A673 (cell line): ENCODE measurements around the gene TRIM72. TPM values are rescaled to one million over a fixed set of nuclear protein-coding genes. Genes with fewer than 3 reads are reported as not detected.
"Not testable (repeated sequence)": the region's sequence is repeated elsewhere in the genome, so short reads cannot be mapped to it uniquely, and the experiment has no call there.

Source experiments
- BruUV-seq: library from RNA; stranded (reverse); fragments of 400-500 nt; replicated peaks from 2 replicates; lab custom pipeline; 2021; lab: Mats Ljungman, UMichigan
- CTCF ChIA-PET: fragments of 300-600 bp; sonication (Branson Sonifier 250); formaldehyde crosslinking; loops from one replicate; lab custom pipeline; 2022; ENCODE audit warnings: antibody characterized with exemption; lab: Charles Lee
- POLR2A ChIA-PET: fragments of 300-600 bp; sonication (Branson Sonifier 250); formaldehyde crosslinking; loops from one replicate; lab custom pipeline; 2022; ENCODE audit warnings: antibody characterized with exemption; ENCODE audit not compliant: low non-redundant PET; lab: Charles Lee
- DNase-seq: peaks from one replicate; pipeline ENCODE4 v3.0.0-alpha.2; 2015; ENCODE audit warnings: low spot score
- H3K27ac ChIP-seq: fragments of 200-600 bp; sonication (generic); 2 replicates; pipeline ENCODE4 v1.5.1; 2016; ENCODE audit warnings: mixed run types, low read depth, mild to moderate bottlenecking, mixed read lengths, antibody characterized with exemption, low read length; ENCODE audit not compliant: poor library complexity, severe bottlenecking
- H3K27me3 ChIP-seq: fragments of 200-600 bp; sonication (generic); replicated peaks from 2 replicates; pipeline ENCODE4 v1.6.1; 2017; ENCODE audit warnings: mixed run types, low read depth, mild to moderate bottlenecking, mixed read lengths, antibody characterized with exemption, low read length; ENCODE audit not compliant: insufficient read depth, poor library complexity
- H3K36me3 ChIP-seq: fragments of 200-600 bp; sonication (generic); 2 replicates; pipeline ENCODE4 v1.6.1; 2016; ENCODE audit warnings: mixed run types, mild to moderate bottlenecking, mixed read lengths, antibody characterized with exemption, low read length; ENCODE audit not compliant: insufficient read depth, poor library complexity, severe bottlenecking
- H3K4me1 ChIP-seq: fragments of 200-600 bp; sonication (generic); 2 replicates; pipeline ENCODE4 v1.6.1; 2017; ENCODE audit warnings: mixed run types, mild to moderate bottlenecking, mixed read lengths, antibody characterized with exemption, low read length; ENCODE audit not compliant: insufficient read depth, poor library complexity, severe bottlenecking
- H3K4me3 ChIP-seq: fragments of 200-600 bp; sonication (generic); 2 replicates; pipeline ENCODE4 v1.5.1; 2016; ENCODE audit warnings: low read depth, mixed run types, mild to moderate bottlenecking, mixed read lengths, low read length; ENCODE audit not compliant: poor library complexity, severe bottlenecking
- H3K9me3 ChIP-seq: fragments of 200-600 bp; sonication (generic); 2 replicates; pipeline ENCODE4 v1.6.1; 2016; ENCODE audit warnings: mixed run types, low read depth, mild to moderate bottlenecking, mixed read lengths, antibody characterized with exemption, low read length; ENCODE audit not compliant: poor library complexity, severe bottlenecking
- CTCF ChIP-seq: fragments of 300-800, 200-600 bp; sonication (generic); conservative IDR thresholded peaks from 2 replicates; pipeline ENCODE4 v1.5.1; 2017; ENCODE audit warnings: low read depth, mild to moderate bottlenecking, antibody characterized with exemption, low read length, moderate library complexity, mixed read lengths
- EZH2 ChIP-seq: fragments of 200-600 bp; sonication (generic); IDR thresholded peaks from 2 replicates; pipeline ENCODE4 v1.6.1; 2017; ENCODE audit warnings: borderline replicate concordance, low read depth, mild to moderate bottlenecking, mixed read lengths, antibody characterized with exemption, low read length; ENCODE audit not compliant: poor library complexity, severe bottlenecking
- intact Hi-C: fragments of 100-400 bp; cut with micrococcal nuclease; formaldehyde crosslinking; loops from one replicate; pipeline ENCODE4 v1.10.0; 2022; ENCODE audit not compliant: unreplicated experiment
- total RNA-seq: library from RNA; stranded (reverse); gene quantifications from 2 replicates; pipeline ENCODE4 v1.2.3, GENCODE V29; 2021

Gene TRIM72
- total RNA-seq, 1 experiment from 2014 or later, result 0.04 TPM

GRCh38 chr16:31242206-31242605 lies 28.3 kb downstream of the TRIM72 start:
- no peak overlapping the region for H3K27ac ChIP-seq
- POLR2A ChIA-PET, result no interaction called here
- intact Hi-C loops, result no loop called here
- TF ChIP-seq CTCF, result no peak
- TF ChIP-seq EZH2, result no peak
- no peak overlapping the region for H3K4me3 ChIP-seq
- peaks cover 11% of the 10 kb centered on the region for H3K27me3 ChIP-seq
- H3K9me3 ChIP-seq, result no peaks in the 10 kb centered on the region
- no TSS peak for BruUV-seq
- H3K36me3 ChIP-seq, result no peaks in the 10 kb centered on the region
- CTCF ChIA-PET, result no interaction called here
- H3K4me1 ChIP-seq, result no peaks in the 10 kb centered on the region
- peak; percentile 22 for DNase-seq

- no peaks in the 10 kb centered on the region for H3K36me3 ChIP-seq
- H3K27me3 ChIP-seq, result peaks cover 11% of the 10 kb centered on the region
- intact Hi-C loops, result no loop called here
- no peak overlapping the region for H3K27ac ChIP-seq
- no peaks in the 10 kb centered on the region for H3K4me1 ChIP-seq
- no peak overlapping the region for H3K4me3 ChIP-seq
- BruUV-seq, result no TSS peak
- ChIA-PET CTCF (no interaction called here), POLR2A (no interaction called here)
- no peak for DNase-seq
- TF ChIP-seq EZH2 (no peak), CTCF (no peak)
- no peaks in the 10 kb centered on the region for H3K9me3 ChIP-seq
These were observed 30.1 kb downstream of the TRIM72 start for GRCh38 chr16:31243734-31244670.

- H3K4me1 ChIP-seq, H3K27ac ChIP-seq, POLR2A ChIA-PET, DNase-seq, H3K4me3 ChIP-seq, BruUV-seq, CTCF ChIA-PET, H3K9me3 ChIP-seq, intact Hi-C loops, H3K36me3 ChIP-seq: not testable (repeated sequence)
- H3K27me3 ChIP-seq, result peaks cover 11% of the 10 kb centered on the region
These were observed 31.7 kb downstream of the TRIM72 start for GRCh38 chr16:31245598-31245997.
